ENCODE results near the gene SMARCAD1.
A peak's percentile ranks its signal among the peaks of the same experiment; 100 is the strongest.

Gene SMARCAD1

GRCh38 chr4:94325835-94326234 is 118.2 kb downstream of the SMARCAD1 start:
- TF ChIP-seq CTCF (IDR thresholded peaks at IDR 0.05; ENCODE audit: low read depth, low read length): no peak
- H3K4me3 ChIP-seq (ENCODE audit: low read depth, low read length): no peak overlapping the region
- no peak for DNase-seq (ENCODE audit: low read depth, low spot score)
- in situ Hi-C loops (cut with HindIII; ENCODE audit: low sequenced_read_pairs): no loop called here

- no peak for TF ChIP-seq CTCF (IDR thresholded peaks at IDR 0.05; ENCODE audit: low read depth, low read length)
- DNase-seq (ENCODE audit: low read depth, low spot score): no peak
- in situ Hi-C loops (cut with HindIII; ENCODE audit: low sequenced_read_pairs): no loop called here
These were observed 122.3 kb downstream of the SMARCAD1 start for GRCh38 chr4:94329933-94330332.

DNA sequence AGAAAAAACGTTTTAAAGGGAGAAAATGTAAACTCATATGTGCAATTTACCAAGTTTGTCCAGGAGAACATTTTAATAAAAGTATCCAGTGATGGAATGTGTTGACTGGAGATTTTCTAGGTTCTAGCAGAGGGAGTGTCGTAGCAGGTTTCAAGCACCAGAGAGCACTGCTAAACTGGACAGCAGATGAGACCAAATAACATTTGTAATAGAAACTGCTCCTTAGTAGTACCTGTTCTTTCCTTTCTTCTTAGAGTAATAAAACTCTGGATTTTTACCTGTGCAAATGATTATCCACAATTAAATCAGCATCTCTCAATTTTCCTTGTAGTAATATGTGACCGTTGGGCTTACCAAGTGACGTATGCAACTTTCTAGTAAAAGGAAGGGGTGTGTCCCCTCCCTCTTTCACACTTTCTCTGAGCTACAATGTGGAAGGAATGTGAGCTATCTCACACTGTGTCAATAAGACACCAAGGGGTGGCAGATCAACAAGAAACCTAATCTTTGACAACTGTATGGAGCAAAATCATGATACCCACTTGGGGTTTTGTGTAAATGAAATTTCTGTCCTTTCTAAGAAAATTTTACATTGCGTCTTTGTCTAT is 125.4 kb downstream of the SMARCAD1 start:
- no peak overlapping the region for H3K4me3 ChIP-seq (ENCODE audit: low read depth, low read length)
- DNase-seq (ENCODE audit: low read depth, low spot score): no peak
- in situ Hi-C loops (cut with HindIII; ENCODE audit: low sequenced_read_pairs): no loop called here
- TF ChIP-seq CTCF (IDR thresholded peaks at IDR 0.05; ENCODE audit: low read depth, low read length): peak; percentile 33

More at GRCh38 chr4:94329933-94330332, 122.3 kb downstream of the SMARCAD1 start:
- no peak overlapping the region for H3K4me3 ChIP-seq (ENCODE audit: low read depth, low read length)

DNA sequence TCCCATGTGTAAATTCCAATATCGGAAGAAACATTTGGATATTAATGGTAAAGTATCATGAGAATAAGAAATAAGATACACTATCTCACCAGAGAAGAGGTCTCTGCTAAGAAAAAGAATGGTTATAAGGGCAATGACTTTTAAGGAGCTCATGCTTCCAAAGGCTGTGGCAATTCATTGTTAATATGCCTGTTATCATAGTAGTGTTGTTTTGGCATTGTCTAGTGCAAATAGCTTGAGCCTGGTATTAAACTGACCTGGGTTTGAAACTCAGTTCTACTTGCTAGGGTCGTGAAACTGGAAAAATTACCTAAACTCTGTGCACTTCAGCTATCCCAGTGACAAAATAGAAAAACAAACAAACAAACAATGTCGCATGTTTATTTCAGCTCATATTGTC is 126.2 kb downstream of the SMARCAD1 start:
- in situ Hi-C loops (cut with HindIII; ENCODE audit: low sequenced_read_pairs): no loop called here
- TF ChIP-seq CTCF (IDR thresholded peaks at IDR 0.05; ENCODE audit: low read depth, low read length): no peak
- no peak for DNase-seq (ENCODE audit: low read depth, low spot score)
- H3K4me3 ChIP-seq (ENCODE audit: low read depth, low read length): no peak overlapping the region

GRCh38 chr4:94334476-94334875 is 126.8 kb downstream of the SMARCAD1 start:
- in situ Hi-C loops (cut with HindIII; ENCODE audit: low sequenced_read_pairs): no loop called here
- TF ChIP-seq CTCF (IDR thresholded peaks at IDR 0.05; ENCODE audit: low read depth, low read length): no peak
- no peak overlapping the region for H3K4me3 ChIP-seq (ENCODE audit: low read depth, low read length)
- no peak for DNase-seq (ENCODE audit: low read depth, low spot score)

DNA sequence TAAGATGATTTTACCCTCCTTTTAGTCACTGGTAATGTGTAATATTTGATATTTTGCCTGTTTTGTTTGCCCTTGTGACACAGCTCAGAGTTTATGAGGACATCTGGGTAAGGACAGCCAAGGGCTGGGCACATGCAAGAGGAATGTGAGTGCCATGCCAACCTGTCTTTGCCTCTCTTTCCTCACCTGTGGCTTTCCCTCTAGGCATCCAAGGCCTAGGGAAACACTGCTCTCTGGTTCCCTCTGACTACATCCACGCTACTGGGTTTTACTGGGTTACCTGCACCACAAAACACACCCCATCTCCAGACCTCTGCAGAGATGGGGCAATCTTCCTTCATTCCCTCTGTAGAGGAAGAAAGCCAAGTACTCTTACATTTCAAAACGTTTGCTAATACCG is 127.3 kb downstream of the SMARCAD1 start:
- DNase-seq (ENCODE audit: low read depth, low spot score): no peak
- TF ChIP-seq CTCF (IDR thresholded peaks at IDR 0.05; ENCODE audit: low read depth, low read length): no peak
- in situ Hi-C loops (cut with HindIII; ENCODE audit: low sequenced_read_pairs): no loop called here
- H3K4me3 ChIP-seq (ENCODE audit: low read depth, low read length): no peak overlapping the region
